ENCODE data around the gene ZDHHC8.

DNA sequence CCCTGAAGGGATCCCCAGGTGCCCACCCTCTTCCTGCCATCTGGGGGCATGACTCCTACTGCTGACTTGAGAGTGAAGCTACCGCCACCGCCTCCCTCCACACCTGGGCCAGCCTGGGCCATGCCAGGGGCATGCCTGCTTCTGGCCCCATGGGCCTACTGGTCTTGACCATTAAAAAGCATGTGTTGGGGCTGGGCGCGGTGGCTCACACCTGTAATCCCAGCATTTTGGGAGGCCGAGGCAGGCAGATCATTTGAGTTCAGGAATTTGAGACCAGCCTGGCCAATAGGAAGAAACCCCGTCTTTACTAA lies 56.9 kb downstream of the ZDHHC8 start:
- no peak for TF ChIP-seq CTCF (IDR thresholded peaks at IDR 0.05; ENCODE audit: low read depth, low read length, poor library complexity, severe bottlenecking)
- TF ChIP-seq EZH2phosphoT487 (IDR thresholded peaks at IDR 0.05; ENCODE audit: borderline replicate concordance, low read length): no peak

Measured in DOHH2 (cell line).